ENCODE measurements around the gene TIFAB.

DNA sequence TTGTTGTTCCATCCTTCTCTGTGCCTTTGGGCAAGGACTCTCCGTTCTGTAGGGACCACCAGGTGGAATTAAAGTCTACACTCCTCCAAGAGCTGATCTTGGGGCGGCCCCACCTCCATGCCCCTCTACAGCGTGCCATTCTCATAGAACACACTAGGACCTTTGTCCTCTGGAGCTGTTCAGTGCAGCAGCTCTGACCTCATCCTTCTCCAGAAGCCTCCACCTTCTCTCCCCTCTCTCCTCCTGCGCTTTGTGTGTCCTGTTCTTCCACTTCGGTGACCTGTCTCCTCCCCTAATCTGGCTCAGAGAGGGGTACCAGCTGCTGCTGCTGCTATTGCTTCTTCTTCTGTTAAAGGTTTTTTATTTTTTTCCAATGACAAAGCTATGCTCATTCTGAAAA is 51.3 kb downstream of the TIFAB start:
- TF ChIP-seq, protein P1, sequence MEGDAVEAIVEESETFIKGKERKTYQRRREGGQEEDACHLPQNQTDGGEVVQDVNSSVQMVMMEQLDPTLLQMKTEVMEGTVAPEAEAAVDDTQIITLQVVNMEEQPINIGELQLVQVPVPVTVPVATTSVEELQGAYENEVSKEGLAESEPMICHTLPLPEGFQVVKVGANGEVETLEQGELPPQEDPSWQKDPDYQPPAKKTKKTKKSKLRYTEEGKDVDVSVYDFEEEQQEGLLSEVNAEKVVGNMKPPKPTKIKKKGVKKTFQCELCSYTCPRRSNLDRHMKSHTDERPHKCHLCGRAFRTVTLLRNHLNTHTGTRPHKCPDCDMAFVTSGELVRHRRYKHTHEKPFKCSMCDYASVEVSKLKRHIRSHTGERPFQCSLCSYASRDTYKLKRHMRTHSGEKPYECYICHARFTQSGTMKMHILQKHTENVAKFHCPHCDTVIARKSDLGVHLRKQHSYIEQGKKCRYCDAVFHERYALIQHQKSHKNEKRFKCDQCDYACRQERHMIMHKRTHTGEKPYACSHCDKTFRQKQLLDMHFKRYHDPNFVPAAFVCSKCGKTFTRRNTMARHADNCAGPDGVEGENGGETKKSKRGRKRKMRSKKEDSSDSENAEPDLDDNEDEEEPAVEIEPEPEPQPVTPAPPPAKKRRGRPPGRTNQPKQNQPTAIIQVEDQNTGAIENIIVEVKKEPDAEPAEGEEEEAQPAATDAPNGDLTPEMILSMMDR (IDR thresholded peaks at IDR 0.05), result no peak
- TF ChIP-seq POLR2A (IDR thresholded peaks at IDR 0.05), result no peak

All from lower leg skin (tissue), 3 donors.